HEK293 (cell line): Measurements from ENCODE around the gene BST1.

Experiments
- CTCF ChIA-PET: fragments of 350-600 bp; formaldehyde crosslinking; extraction: SDS; loops from one replicate; lab custom pipeline; 2021; ENCODE audit warnings: antibody characterized with exemption; lab: Yijun Ruan, JAX
- POLR2A ChIA-PET: fragments of 300-600 bp; formaldehyde crosslinking; extraction: SDS; loops from one replicate; lab custom pipeline; 2020; ENCODE audit warnings: antibody characterized with exemption, inconsistent platforms; lab: Yijun Ruan, JAX
- H3K27ac ChIP-seq: fragments of 200-500 bp; sonication (Bioruptor generic); 2 replicates; pipeline ENCODE4 v1.5.1; 2014; ENCODE audit warnings: low read depth, low read length, control low read depth, inconsistent platforms; ENCODE audit errors: extremely low read depth
- H3K36me3 ChIP-seq, 2 experiments: fragments of 200-500 bp in 1 of 2; sonication (Bioruptor generic) in 1 of 2; 1 replicate in 1 of 2; 2 replicates in 1 of 2; pipeline ENCODE4 v1.5.1; 2014 to 2017; ENCODE audit warnings: inconsistent platforms in 2 of 2, low read length in 2 of 2; ENCODE audit not compliant: control insufficient read depth in 2 of 2, insufficient read depth in 1 of 2
- H3K4me1 ChIP-seq: fragments of 200-500 bp; sonication (Bioruptor generic); 2 replicates; pipeline ENCODE4 v1.5.1; 2014; ENCODE audit warnings: mild to moderate bottlenecking, low read length, inconsistent platforms; ENCODE audit not compliant: control insufficient read depth, insufficient read depth
- H3K4me3 ChIP-seq: 2 replicates; pipeline ENCODE4 v1.5.1; 2011; ENCODE audit warnings: low read depth, mild to moderate bottlenecking, control low read depth, low read length, moderate library complexity
- H3K9me3 ChIP-seq: fragments of 200-500 bp; sonication (Bioruptor generic); 2 replicates; pipeline ENCODE4 v1.5.1; 2014; ENCODE audit warnings: low read depth, low read length, inconsistent platforms; ENCODE audit not compliant: control insufficient read depth, insufficient read depth
- HOXC10 ChIP-seq: sonication (generic); formaldehyde crosslinking; IDR thresholded peaks from 2 replicates; pipeline ENCODE4 v1.8.1; 2023; ENCODE audit warnings: mild to moderate bottlenecking, missing genetic modification reagents
- RBAK ChIP-seq: fragments of 450-650 bp; formaldehyde crosslinking; IDR thresholded peaks from 2 replicates; pipeline ENCODE4 v1.5.1; 2016; ENCODE audit warnings: missing biosample characterization, missing genetic modification characterization
- REPIN1 ChIP-seq: fragments of 450-650 bp; formaldehyde crosslinking; IDR thresholded peaks from 2 replicates; pipeline ENCODE4 v1.5.1; 2017; ENCODE audit warnings: missing biosample characterization, missing genetic modification characterization, low read depth
- REST ChIP-seq: fragments of 450-650 bp; formaldehyde crosslinking; IDR thresholded peaks from 2 replicates; pipeline ENCODE4 v1.5.1; 2016; ENCODE audit warnings: missing biosample characterization, missing genetic modification characterization
- SCRT2 ChIP-seq: fragments of 450-650 bp; formaldehyde crosslinking; IDR thresholded peaks from 2 replicates; pipeline ENCODE4 v1.5.1; 2016; ENCODE audit warnings: missing biosample characterization, missing genetic modification characterization
- TSHZ1 ChIP-seq: fragments of 450-650 bp; formaldehyde crosslinking; IDR thresholded peaks from 2 replicates; pipeline ENCODE4 v1.5.1; 2016; ENCODE audit warnings: missing biosample characterization, missing genetic modification characterization, borderline replicate concordance
- YY1 ChIP-seq: fragments of 450-650 bp; formaldehyde crosslinking; IDR thresholded peaks from 2 replicates; pipeline ENCODE4 v1.5.1; 2018; ENCODE audit warnings: missing biosample characterization, missing genetic modification characterization
- ZBTB44 ChIP-seq: fragments of 450-650 bp; IDR thresholded peaks from 2 replicates; pipeline ENCODE4 v1.5.1; 2018; ENCODE audit warnings: missing biosample characterization, mild to moderate bottlenecking, missing genetic modification characterization
- ZNF121 ChIP-seq: fragments of 450-650 bp; formaldehyde crosslinking; IDR thresholded peaks from 2 replicates; pipeline ENCODE4 v1.5.1; 2016; ENCODE audit warnings: missing biosample characterization, missing genetic modification characterization
- ZNF23 ChIP-seq: fragments of 450-650 bp; formaldehyde crosslinking; IDR thresholded peaks from 2 replicates; pipeline ENCODE4 v1.5.1; 2016; ENCODE audit warnings: missing biosample characterization, missing genetic modification characterization, borderline replicate concordance
- ZNF280C ChIP-seq: fragments of 450-650 bp; formaldehyde crosslinking; IDR thresholded peaks from 2 replicates; pipeline ENCODE4 v1.5.1; 2016; ENCODE audit warnings: missing biosample characterization, missing genetic modification characterization
- ZNF366 ChIP-seq: fragments of 450-650 bp; formaldehyde crosslinking; conservative IDR thresholded peaks from 2 replicates; pipeline ENCODE4 v1.5.1; 2016; ENCODE audit warnings: missing biosample characterization, missing genetic modification characterization
- ZNF37A ChIP-seq: fragments of 450-650 bp; IDR thresholded peaks from 2 replicates; pipeline ENCODE4 v1.5.1; 2018; ENCODE audit warnings: missing biosample characterization, missing genetic modification characterization
- ZNF404 ChIP-seq: fragments of 450-650 bp; formaldehyde crosslinking; IDR thresholded peaks from 2 replicates; pipeline ENCODE4 v1.5.1; 2017; ENCODE audit warnings: missing biosample characterization, missing genetic modification characterization
- ZNF423 ChIP-seq: fragments of 450-650 bp; formaldehyde crosslinking; IDR thresholded peaks from 2 replicates; pipeline ENCODE4 v1.5.1; 2016; ENCODE audit warnings: missing biosample characterization, missing genetic modification characterization
- ZNF48 ChIP-seq: fragments of 450-650 bp; formaldehyde crosslinking; IDR thresholded peaks from 2 replicates; pipeline ENCODE4 v1.5.1; 2016; ENCODE audit warnings: missing biosample characterization, missing genetic modification characterization
- ZNF544 ChIP-seq: fragments of 450-650 bp; formaldehyde crosslinking; IDR thresholded peaks from 2 replicates; pipeline ENCODE4 v1.5.0; 2017; ENCODE audit warnings: missing biosample characterization, missing genetic modification characterization
- ZNF548 ChIP-seq: fragments of 450-650 bp; formaldehyde crosslinking; IDR thresholded peaks from 2 replicates; pipeline ENCODE4 v1.5.1; 2016; ENCODE audit warnings: missing biosample characterization, missing genetic modification characterization
- ZNF549 ChIP-seq: fragments of 450-650 bp; IDR thresholded peaks from 2 replicates; pipeline ENCODE4 v1.5.1; 2018; ENCODE audit warnings: missing biosample characterization, missing genetic modification characterization, mild to moderate bottlenecking, inconsistent platforms, moderate library complexity
- ZNF626 ChIP-seq: fragments of 450-650 bp; sonication (Bioruptor Pico); formaldehyde crosslinking; IDR thresholded peaks from 2 replicates; pipeline ENCODE4 v1.5.1; 2018; ENCODE audit warnings: missing biosample characterization, missing genetic modification characterization, inconsistent platforms
- ZNF645 ChIP-seq: fragments of 450-650 bp; formaldehyde crosslinking; IDR thresholded peaks from 2 replicates; pipeline ENCODE4; 2016; ENCODE audit warnings: missing biosample characterization, missing genetic modification characterization
- ZSCAN5A ChIP-seq: fragments of 450-650 bp; formaldehyde crosslinking; IDR thresholded peaks from 2 replicates; pipeline ENCODE4 v1.5.1; 2016; ENCODE audit warnings: missing biosample characterization, missing genetic modification characterization

BST1 gene

GRCh38 chr4:15753786-15754185, 50.9 kb downstream of the BST1 start:
- Histone ChIP-seq H3K4me1 (no peaks in the 10 kb centered on the region), H3K4me3 (no peak overlapping the region), H3K9me3 (no peaks in the 10 kb centered on the region), H3K27ac (no peak overlapping the region), H3K36me3 (no peaks in the 10 kb centered on the region)
- ChIA-PET CTCF (no interaction called here), POLR2A (no interaction called here)
- TF ChIP-seq TSHZ1 (tag by site-specific recombination), result no peak
- TF ChIP-seq ZSCAN5A (tag by site-specific recombination), result no peak
- TF ChIP-seq RBAK (tag by site-specific recombination), result no peak
- no peak for TF ChIP-seq ZNF37A (tag by site-specific recombination)
- no peak for TF ChIP-seq ZNF121 (tag by site-specific recombination)
- TF ChIP-seq ZNF549 (tag by site-specific recombination), result no peak
- TF ChIP-seq ZNF423 (tag by site-specific recombination), result no peak

GRCh38 chr4:15754323-15754722, 51.5 kb downstream of the BST1 start:
- H3K4me3 ChIP-seq, result no peak overlapping the region
- ChIA-PET CTCF (no interaction called here), POLR2A (no interaction called here)
- no peaks in the 10 kb centered on the region for H3K9me3 ChIP-seq
- no peak overlapping the region for H3K27ac ChIP-seq
- no peaks in the 10 kb centered on the region for H3K36me3 ChIP-seq
- H3K4me1 ChIP-seq, result no peaks in the 10 kb centered on the region
- TF ChIP-seq SCRT2 (tag by site-specific recombination) (no peak), YY1 (tag by site-specific recombination) (no peak), ZNF544 (tag by site-specific recombination) (no peak), ZNF23 (tag by site-specific recombination) (no peak), ZNF48 (tag by site-specific recombination) (no peak), REST (tag by site-specific recombination) (no peak), HOXC10 (CRISPR knock-in tag) (no peak), ZNF548 (no peak), ZNF366 (tag by site-specific recombination) (no peak), REPIN1 (tag by site-specific recombination) (no peak), ZBTB44 (tag by site-specific recombination) (no peak), ZNF645 (tag by site-specific recombination) (no peak), ZNF404 (tag by site-specific recombination) (no peak), ZNF280C (tag by site-specific recombination) (no peak), ZNF626 (no peak)
